Thyroid gland (tissue), 4 donors: ENCODE data around the gene HEATR9. TPM values are rescaled to one million over a fixed set of nuclear protein-coding genes. Genes with fewer than 3 reads are reported as not detected.
A peak's percentile ranks its signal among the peaks of the same experiment; 100 is the strongest.
"Not testable (repeated sequence)": the region's sequence is repeated elsewhere in the genome, so short reads cannot be mapped to it uniquely, and the experiment has no call there.

Experiments used
- DNase-seq, 2 donors: peaks; one replicate each; pipeline ENCODE4 v3.0.0-alpha.2; 2019
- H3K27ac ChIP-seq, 3 donors: fragments of 200-600 bp; sonication (generic); 1 replicate in 2 of 3; 2 replicates in 1 of 3; pipeline ENCODE4 v1.5.1; 2016 to 2019; ENCODE audit warnings: mild to moderate bottlenecking in 1 of 3, moderate library complexity in 1 of 3
- H3K27me3 ChIP-seq: fragments of 200-600 bp; sonication (generic); one replicate; pipeline ENCODE4 v1.5.1; 2019
- H3K36me3 ChIP-seq, 2 donors: fragments of 200-600 bp; sonication (generic); one replicate each; pipeline ENCODE4 v1.5.1; 2016 to 2019
- H3K4me1 ChIP-seq, 2 donors: fragments of 200-600 bp; sonication (generic); one replicate each; pipeline ENCODE4 v1.5.1; 2017 to 2019
- H3K4me3 ChIP-seq, 3 donors: fragments of 200-600 bp; sonication (generic); replicated peaks in 1 of 3; 1 replicate in 2 of 3; 2 replicates in 1 of 3; pipeline ENCODE4 v1.5.1; 2016; ENCODE audit warnings: mild to moderate bottlenecking in 1 of 3
- H3K9me3 ChIP-seq: fragments of 200-600 bp; sonication (generic); one replicate; pipeline ENCODE4 v1.5.1; 2017
- POLR2A ChIP-seq, 2 donors: fragments of 450-650 bp; IDR thresholded peaks; one replicate each; pipeline ENCODE4 v1.6.1; 2017; ENCODE audit warnings: antibody characterized with exemption in 2 of 2, mild to moderate bottlenecking in 2 of 2, moderate library complexity in 1 of 2
- WGBS, 2 donors: methylation state at CpG; one replicate each; pipeline ENCODE4 v1.1.5; 2017; 5-methylcytosine and 5-hydroxymethylcytosine counted together
- intact Hi-C: fragments of 100-400 bp; cut with DNase I; formaldehyde crosslinking; loops from one replicate; pipeline ENCODE4 v1.15.1; 2023
- total RNA-seq, 4 donors: library from RNA; depleted of rRNA; stranded (reverse); fragments of >200 nt; gene quantifications; one replicate each; pipeline ENCODE4 v1.2.3, GENCODE V29; 2016
- TF ChIP-seq, protein P1 (sequence below), 6 experiments: fragments of 200-600 bp in 3 of 6; fragments of 450-650 bp in 3 of 6; sonication (generic) in 3 of 6; IDR thresholded peaks; one replicate each; pipeline ENCODE4 v1.5.1; 2016 to 2019; ENCODE audit warnings: antibody characterized with exemption in 6 of 6, mild to moderate bottlenecking in 2 of 6, inconsistent platforms in 1 of 6, moderate library complexity in 1 of 6

Gene HEATR9
- total RNA-seq, 4 donors from 2014 or later, result 0.40 TPM; not detected in 3

- WGBS, 2 donors, result 50 to 54% methylated on average over 6 of the region's 6 CpGs
These were observed 29.8 kb upstream of the HEATR9 start for GRCh38 chr17:35898283-35899070.

GRCh38 chr17:35897772-35898171 is 29.1 kb upstream of the HEATR9 start:
- H3K27ac ChIP-seq, H3K36me3 ChIP-seq, H3K4me1 ChIP-seq, H3K4me3 ChIP-seq, H3K27me3 ChIP-seq, DNase-seq, intact Hi-C loops, H3K9me3 ChIP-seq: not testable (repeated sequence)
- WGBS, 2 donors, result 97 to 98% methylated on average over 7 of the region's 7 CpGs

More at GRCh38 chr17:35898283-35899070, 29.8 kb upstream of the HEATR9 start:
- H3K4me1 ChIP-seq, result no peaks in the 10 kb centered on the region
- intact Hi-C loops, result no loop called here
- no peaks in the 10 kb centered on the region for H3K9me3 ChIP-seq
- DNase-seq, result peak; percentile 78 to 83
- no peak overlapping the region for H3K27ac ChIP-seq
- no peaks in the 10 kb centered on the region for H3K36me3 ChIP-seq
- TF ChIP-seq POLR2A (IDR thresholded peaks at IDR 0.05), result no peak
- TF ChIP-seq, protein P1, sequence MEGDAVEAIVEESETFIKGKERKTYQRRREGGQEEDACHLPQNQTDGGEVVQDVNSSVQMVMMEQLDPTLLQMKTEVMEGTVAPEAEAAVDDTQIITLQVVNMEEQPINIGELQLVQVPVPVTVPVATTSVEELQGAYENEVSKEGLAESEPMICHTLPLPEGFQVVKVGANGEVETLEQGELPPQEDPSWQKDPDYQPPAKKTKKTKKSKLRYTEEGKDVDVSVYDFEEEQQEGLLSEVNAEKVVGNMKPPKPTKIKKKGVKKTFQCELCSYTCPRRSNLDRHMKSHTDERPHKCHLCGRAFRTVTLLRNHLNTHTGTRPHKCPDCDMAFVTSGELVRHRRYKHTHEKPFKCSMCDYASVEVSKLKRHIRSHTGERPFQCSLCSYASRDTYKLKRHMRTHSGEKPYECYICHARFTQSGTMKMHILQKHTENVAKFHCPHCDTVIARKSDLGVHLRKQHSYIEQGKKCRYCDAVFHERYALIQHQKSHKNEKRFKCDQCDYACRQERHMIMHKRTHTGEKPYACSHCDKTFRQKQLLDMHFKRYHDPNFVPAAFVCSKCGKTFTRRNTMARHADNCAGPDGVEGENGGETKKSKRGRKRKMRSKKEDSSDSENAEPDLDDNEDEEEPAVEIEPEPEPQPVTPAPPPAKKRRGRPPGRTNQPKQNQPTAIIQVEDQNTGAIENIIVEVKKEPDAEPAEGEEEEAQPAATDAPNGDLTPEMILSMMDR (IDR thresholded peaks at IDR 0.05), result no peak
- H3K27me3 ChIP-seq, result no peaks in the 10 kb centered on the region
- H3K4me3 ChIP-seq, result no peak overlapping the region

DNA sequence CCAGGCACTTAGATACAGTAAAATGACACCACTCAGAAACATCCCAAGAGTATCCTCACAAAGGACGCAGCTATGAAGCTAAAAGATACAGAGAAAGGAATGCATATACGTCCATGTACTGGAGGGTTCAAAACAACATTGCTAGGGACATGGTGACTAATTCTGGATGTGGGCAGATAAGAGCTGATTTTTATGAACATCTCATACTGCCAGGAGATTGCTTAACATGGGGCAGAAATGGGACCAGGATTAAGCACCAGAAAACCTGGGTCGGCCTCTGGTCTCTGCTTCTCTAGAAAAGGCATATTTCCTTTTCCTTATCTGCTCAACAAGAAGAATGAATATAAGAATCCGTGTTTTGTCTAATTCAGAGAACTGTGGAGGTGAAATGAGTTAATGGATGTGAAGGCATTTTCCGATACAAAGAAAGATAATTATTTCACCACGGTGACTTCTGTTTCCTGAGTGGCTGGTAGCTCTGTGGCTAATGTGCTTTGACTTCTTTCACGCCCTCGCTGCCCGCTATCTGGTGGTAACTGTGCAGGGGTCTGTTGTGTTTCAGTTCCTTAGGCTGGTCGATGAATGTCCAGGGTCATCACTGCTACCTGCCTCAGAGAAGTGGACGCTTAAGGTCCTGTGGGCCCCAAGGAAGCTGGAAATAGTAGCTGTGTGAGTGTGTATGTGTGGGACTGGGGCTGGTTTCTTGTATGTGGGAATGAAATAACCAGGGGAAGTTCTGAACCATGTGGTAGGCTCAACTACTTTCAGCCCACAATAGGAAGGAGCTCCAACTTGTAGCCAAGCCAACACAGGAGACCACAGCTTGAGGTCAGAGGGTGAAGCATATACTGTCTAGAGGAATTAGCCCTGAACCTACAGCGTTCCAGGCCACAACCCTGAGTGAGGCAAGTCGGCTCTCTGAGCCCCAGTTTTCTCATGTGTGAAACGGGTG is 27.2 kb upstream of the HEATR9 start:
- intact Hi-C loops, result no loop called here
- no peaks in the 10 kb centered on the region for H3K27me3 ChIP-seq
- no peaks in the 10 kb centered on the region for H3K9me3 ChIP-seq
- TF ChIP-seq, protein P1 (IDR thresholded peaks at IDR 0.05), result no peak
- no peak for TF ChIP-seq POLR2A (IDR thresholded peaks at IDR 0.05)
- no peaks in the 10 kb centered on the region for H3K36me3 ChIP-seq
- no peaks in the 10 kb centered on the region for H3K4me1 ChIP-seq
- WGBS, 2 donors, result 80 to 92% methylated on average over 14 of the region's 14 CpGs
- no peak overlapping the region for H3K27ac ChIP-seq
- no peak overlapping the region for H3K4me3 ChIP-seq
- no peak for DNase-seq

DNA sequence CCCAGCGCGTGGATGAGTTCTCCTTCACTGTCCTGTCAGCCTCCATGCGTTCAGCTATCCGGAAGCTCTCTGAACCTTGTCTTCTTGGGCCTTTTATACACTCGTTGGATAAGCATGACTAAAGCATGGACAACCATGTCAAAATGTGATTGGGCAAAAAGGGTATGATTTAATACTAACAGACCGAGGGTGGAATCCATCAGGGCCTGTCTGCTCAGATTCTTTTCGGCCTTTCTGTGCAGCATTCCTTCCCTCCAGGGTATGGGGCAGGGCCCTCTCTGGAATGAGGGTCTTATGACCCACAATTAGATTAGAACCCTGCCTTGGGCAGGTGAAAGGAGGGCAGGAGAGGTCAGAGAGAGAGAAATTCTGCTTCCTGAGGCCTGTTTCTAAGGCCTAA is 25.5 kb upstream of the HEATR9 start:
- Histone ChIP-seq H3K36me3 (no peaks in the 10 kb centered on the region), H3K4me3 (no peak overlapping the region), H3K9me3 (no peaks in the 10 kb centered on the region), H3K27me3 (no peaks in the 10 kb centered on the region), H3K27ac (no peak overlapping the region), H3K4me1 (peaks cover 0 to 3% of the 10 kb centered on the region in 2 donors)
- TF ChIP-seq POLR2A (IDR thresholded peaks at IDR 0.05), result no peak
- TF ChIP-seq, protein P1 (IDR thresholded peaks at IDR 0.05), result no peak
- DNase-seq, result no peak
- intact Hi-C loops, result no loop called here
- 84 to 89% methylated on average over 7 of the region's 7 CpGs for WGBS, 2 donors

DNA sequence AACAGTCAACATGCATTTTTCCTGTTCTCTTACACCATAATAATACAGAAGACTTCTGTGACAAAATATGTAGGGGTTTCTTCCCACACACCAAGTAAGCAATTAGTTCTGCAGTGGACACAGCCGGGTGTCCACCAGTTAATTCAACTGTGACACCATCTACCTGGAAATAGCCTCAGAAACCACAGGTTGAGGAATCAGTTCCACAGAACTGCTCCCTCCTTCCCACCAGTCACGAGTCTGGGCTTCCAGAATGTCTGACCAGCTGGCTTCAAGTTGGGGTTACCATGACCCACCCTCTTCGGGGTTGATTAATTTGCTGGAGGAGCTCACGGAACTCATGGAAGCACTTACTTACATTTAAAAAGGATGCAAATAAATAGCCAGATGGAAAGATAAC is 25.1 kb upstream of the HEATR9 start:
- DNase-seq, result no peak
- Histone ChIP-seq H3K36me3 (no peaks in the 10 kb centered on the region), H3K4me1 (peaks cover 0 to 3% of the 10 kb centered on the region in 2 donors), H3K27ac (no peak overlapping the region), H3K9me3 (no peaks in the 10 kb centered on the region), H3K27me3 (no peaks in the 10 kb centered on the region), H3K4me3 (no peak overlapping the region)
- TF ChIP-seq, protein P1 (IDR thresholded peaks at IDR 0.05), result no peak
- no peak for TF ChIP-seq POLR2A (IDR thresholded peaks at IDR 0.05)
- intact Hi-C loops, result no loop called here
- 94 to 98% methylated on average over 4 of the region's 4 CpGs for WGBS, 2 donors
